Endodermal cell (in vitro differentiated cells): ENCODE results near the gene VRK2. TPM values are rescaled to one million over a fixed set of nuclear protein-coding genes. Genes with fewer than 3 reads are reported as not detected.
"Not testable (repeated sequence)": the region's sequence is repeated elsewhere in the genome, so short reads cannot be mapped to it uniquely, and the experiment has no call there.

Experiments used
- DNase-seq: peaks from one replicate; pipeline ENCODE4 v3.0.0-alpha.2; 2017
- H3K27ac ChIP-seq: 2 replicates; pipeline ENCODE4 v1.5.1; 2013; ENCODE audit warnings: mild to moderate bottlenecking, low read depth, low read length, moderate library complexity
- H3K27me3 ChIP-seq: 2 replicates; pipeline ENCODE4 v1.6.1; 2013; ENCODE audit warnings: mild to moderate bottlenecking, low read length, moderate library complexity; ENCODE audit not compliant: insufficient read depth, control insufficient read depth, poor library complexity, severe bottlenecking
- H3K36me3 ChIP-seq: 2 replicates; pipeline ENCODE4 v1.7.0; 2013; ENCODE audit warnings: mild to moderate bottlenecking, low read length, moderate library complexity; ENCODE audit not compliant: control insufficient read depth, insufficient read depth
- H3K4me1 ChIP-seq: one replicate; pipeline ENCODE4 v1.7.0; 2013; ENCODE audit warnings: low read length; ENCODE audit not compliant: control insufficient read depth, insufficient read depth
- H3K4me3 ChIP-seq: 2 replicates; pipeline ENCODE4 v1.5.1; 2013; ENCODE audit warnings: mild to moderate bottlenecking, low read length, moderate library complexity
- H3K9ac ChIP-seq: 2 replicates; pipeline ENCODE4 v1.6.1; 2013; ENCODE audit warnings: mild to moderate bottlenecking, low read length, moderate library complexity; ENCODE audit not compliant: poor library complexity, severe bottlenecking; ENCODE audit errors: extremely low read depth
- H3K9me3 ChIP-seq: 2 replicates; pipeline ENCODE4 v1.6.1; 2013; ENCODE audit warnings: mild to moderate bottlenecking, low read length, moderate library complexity; ENCODE audit not compliant: control insufficient read depth
- H3K27ac Mint-ChIP-seq: 2 replicates; pipeline ENCODE4 v1.8.0; 2020; ENCODE audit warnings: mixed read lengths
- H3K27me3 Mint-ChIP-seq: 2 replicates; pipeline ENCODE4 v1.8.0; 2021; ENCODE audit warnings: mild to moderate bottlenecking, mixed read lengths; ENCODE audit not compliant: insufficient read depth
- H3K36me3 Mint-ChIP-seq: 2 replicates; pipeline ENCODE4 v1.8.0; 2020; ENCODE audit warnings: low read depth, mixed read lengths
- H3K4me1 Mint-ChIP-seq: 2 replicates; pipeline ENCODE4 v1.8.0; 2020; ENCODE audit warnings: mixed read lengths
- H3K4me3 Mint-ChIP-seq: 2 replicates; pipeline ENCODE4 v1.8.0; 2020; ENCODE audit warnings: mild to moderate bottlenecking, moderate library complexity, mixed read lengths
- H3K9me3 Mint-ChIP-seq: 2 replicates; pipeline ENCODE4 v1.8.0; 2020; ENCODE audit warnings: mild to moderate bottlenecking, mixed read lengths
- WGBS, 2 experiments: methylation state at CpG; one replicate each; pipeline versions ENCODE4 v1.1.5 to v1.1.7; 2013; ENCODE audit warnings: missing lambda C conversion rate in 2 of 2, mixed read lengths in 1 of 2; ENCODE audit not compliant: insufficient coverage in 1 of 2, insufficient read length in 1 of 2; 5-methylcytosine and 5-hydroxymethylcytosine counted together
- total RNA-seq, 2 donors: library from RNA; stranded (reverse); fragmentation: NEBNext Ultra II Directional in 1 of 2; extraction: Animal tissue kit (Norgen Biotek cat#: 25700) in 1 of 2; gene quantifications; 2 replicates in 1 of 2; 3 replicates in 1 of 2; pipeline ENCODE4 v1.2.1, GENCODE V29; 2021
- TF ChIP-seq, protein P1 (sequence below): fragments of 200-600 bp; sonication (generic); conservative IDR thresholded peaks from 2 replicates; pipeline ENCODE4 v1.5.0; 2021; ENCODE audit warnings: antibody characterized with exemption, mild to moderate bottlenecking

VRK2 gene
- total RNA-seq, 2 donors from 2014 or later = 27.3 to 33.3 TPM

DNA sequence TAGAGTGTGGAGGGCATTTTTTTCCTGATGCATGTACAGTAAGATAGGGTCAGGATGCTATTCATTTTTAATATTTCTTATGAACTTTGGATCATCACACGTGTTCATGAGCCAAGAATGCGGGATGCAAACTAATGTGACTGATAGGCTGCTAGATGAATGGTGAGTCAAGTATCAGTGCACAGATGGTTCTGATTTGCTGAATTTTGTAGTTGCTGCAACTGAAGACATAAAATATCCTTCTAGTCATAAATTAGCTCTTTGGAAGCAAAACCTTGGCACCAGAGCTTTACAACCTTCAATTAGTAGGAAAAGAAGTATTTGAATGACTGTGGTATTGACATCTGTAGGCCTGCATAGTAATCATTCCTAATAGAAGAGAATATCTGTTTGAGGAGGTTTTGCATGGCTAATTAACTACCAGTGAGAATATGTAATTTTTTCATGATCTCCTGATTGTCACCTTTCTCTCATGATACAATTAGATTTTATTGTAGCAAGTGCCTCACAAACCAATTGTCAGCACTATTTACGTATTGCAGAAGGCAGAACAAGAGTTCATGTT is 94.0 kb downstream of the VRK2 start:
- H3K9me3 Mint-ChIP-seq = no peaks in the 10 kb centered on the region
- Histone ChIP-seq H3K4me3 (no peak overlapping the region), H3K27ac (no peak overlapping the region), H3K4me1 (no peaks in the 10 kb centered on the region), H3K9ac (no peak overlapping the region), H3K27me3 (no peaks in the 10 kb centered on the region), H3K9me3 (no peaks in the 10 kb centered on the region), H3K36me3 (peaks cover 19% of the 10 kb centered on the region)
- peaks cover 2% of the 10 kb centered on the region for H3K4me1 Mint-ChIP-seq
- no peak for DNase-seq
- TF ChIP-seq, protein P1, sequence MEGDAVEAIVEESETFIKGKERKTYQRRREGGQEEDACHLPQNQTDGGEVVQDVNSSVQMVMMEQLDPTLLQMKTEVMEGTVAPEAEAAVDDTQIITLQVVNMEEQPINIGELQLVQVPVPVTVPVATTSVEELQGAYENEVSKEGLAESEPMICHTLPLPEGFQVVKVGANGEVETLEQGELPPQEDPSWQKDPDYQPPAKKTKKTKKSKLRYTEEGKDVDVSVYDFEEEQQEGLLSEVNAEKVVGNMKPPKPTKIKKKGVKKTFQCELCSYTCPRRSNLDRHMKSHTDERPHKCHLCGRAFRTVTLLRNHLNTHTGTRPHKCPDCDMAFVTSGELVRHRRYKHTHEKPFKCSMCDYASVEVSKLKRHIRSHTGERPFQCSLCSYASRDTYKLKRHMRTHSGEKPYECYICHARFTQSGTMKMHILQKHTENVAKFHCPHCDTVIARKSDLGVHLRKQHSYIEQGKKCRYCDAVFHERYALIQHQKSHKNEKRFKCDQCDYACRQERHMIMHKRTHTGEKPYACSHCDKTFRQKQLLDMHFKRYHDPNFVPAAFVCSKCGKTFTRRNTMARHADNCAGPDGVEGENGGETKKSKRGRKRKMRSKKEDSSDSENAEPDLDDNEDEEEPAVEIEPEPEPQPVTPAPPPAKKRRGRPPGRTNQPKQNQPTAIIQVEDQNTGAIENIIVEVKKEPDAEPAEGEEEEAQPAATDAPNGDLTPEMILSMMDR = no peak
- no peak overlapping the region for H3K27ac Mint-ChIP-seq
- H3K36me3 Mint-ChIP-seq = peaks cover 7% of the 10 kb centered on the region
- no peak overlapping the region for H3K4me3 Mint-ChIP-seq
- WGBS, 2 experiments = 91% methylated on average over 3 of the region's 3 CpGs; no CpG with 5 or more reads in 1 of the 2 experiments
- no peaks in the 10 kb centered on the region for H3K27me3 Mint-ChIP-seq

DNA sequence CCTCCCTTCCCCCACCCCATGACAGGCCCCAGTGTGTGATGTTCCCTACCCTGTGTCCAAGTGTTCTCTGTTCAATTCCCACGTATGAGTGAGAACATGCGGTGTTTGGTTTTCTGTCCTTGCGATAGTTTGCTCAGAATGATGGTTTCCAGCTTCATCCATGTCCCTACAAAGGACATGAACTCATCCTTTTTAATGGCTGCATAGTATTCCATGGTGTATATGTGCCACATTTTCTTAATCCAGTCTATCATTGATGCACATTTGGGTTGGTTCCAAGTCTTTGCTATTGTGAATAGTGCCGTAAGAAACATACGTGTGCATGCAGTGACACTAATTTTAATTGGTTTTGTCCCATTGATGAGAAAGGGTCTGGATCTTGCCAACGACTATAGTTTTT is 99.2 kb downstream of the VRK2 start:
- not testable (repeated sequence) for H3K36me3 Mint-ChIP-seq

DNA sequence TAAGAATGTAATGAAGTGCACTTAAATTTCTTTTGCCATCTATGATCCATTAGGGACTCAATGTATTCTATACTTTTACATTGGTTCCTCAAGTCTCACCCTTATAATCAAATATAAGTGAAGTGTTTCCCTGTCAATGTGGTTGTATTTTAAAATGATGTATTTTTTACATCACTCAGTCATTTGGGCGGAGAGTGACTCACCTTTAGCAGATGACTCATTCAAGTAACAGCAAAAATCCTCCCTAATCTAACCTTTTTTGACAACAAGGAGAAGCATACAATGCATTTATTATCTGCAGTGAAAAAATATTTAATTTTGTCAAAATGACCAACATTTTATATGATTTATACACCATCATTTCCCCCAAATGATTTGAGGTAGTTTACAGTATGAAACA is 100.1 kb downstream of the VRK2 start:
- WGBS, 2 experiments = 91% methylated on average over 1 of the region's 1 CpG; no CpG with 5 or more reads in 1 of the 2 experiments
- no peak overlapping the region for H3K27ac Mint-ChIP-seq

More for the DNA sequence above, 99.2 kb downstream of the VRK2 start:
- not testable (repeated sequence) for H3K9ac ChIP-seq, H3K27me3 Mint-ChIP-seq, H3K4me3 ChIP-seq, H3K27me3 ChIP-seq, H3K27ac Mint-ChIP-seq, H3K4me1 ChIP-seq, DNase-seq, H3K9me3 Mint-ChIP-seq, H3K4me3 Mint-ChIP-seq, H3K4me1 Mint-ChIP-seq, H3K9me3 ChIP-seq, H3K27ac ChIP-seq
- H3K36me3 ChIP-seq = peaks cover 33% of the 10 kb centered on the region
- 90 to 97% methylated on average over 3 to 5 of the region's 6 CpGs for WGBS, 2 experiments

More for the DNA sequence above, 100.1 kb downstream of the VRK2 start:
- Histone ChIP-seq H3K9me3 (no peaks in the 10 kb centered on the region), H3K4me1 (no peaks in the 10 kb centered on the region), H3K9ac (no peak overlapping the region), H3K27ac (no peak overlapping the region), H3K36me3 (peaks cover 29% of the 10 kb centered on the region), H3K4me3 (no peak overlapping the region), H3K27me3 (no peaks in the 10 kb centered on the region)
- Mint-ChIP-seq H3K4me3 (no peak overlapping the region), H3K27me3 (no peaks in the 10 kb centered on the region), H3K4me1 (no peaks in the 10 kb centered on the region), H3K9me3 (no peaks in the 10 kb centered on the region), H3K36me3 (peaks cover 10% of the 10 kb centered on the region)
- TF ChIP-seq, protein P1 = no peak
- DNase-seq = no peak
